GM10248 (cell line): ENCODE results near the gene OSBPL6.
A peak's percentile ranks its signal among the peaks of the same experiment; 100 is the strongest.

Experiments used
- CTCF ChIA-PET: fragments of 300-600 bp; sonication (Branson Sonifier 250); formaldehyde crosslinking; extraction: SDS; loops from one replicate; lab custom pipeline; 2021; ENCODE audit warnings: antibody characterized with exemption; lab: Yijun Ruan, JAX
- POLR2A ChIA-PET: fragments of 350-650 bp; sonication (Branson Sonifier 250); formaldehyde crosslinking; extraction: SDS; loops from one replicate; lab custom pipeline; 2020; ENCODE audit warnings: antibody characterized with exemption; lab: Yijun Ruan, JAX
- DNase-seq: peaks from one replicate; pipeline ENCODE4 v3.0.0; 2012; ENCODE audit errors: extremely low spot score
- TF ChIP-seq, protein P1 (sequence below): IDR thresholded peaks from 2 replicates; pipeline ENCODE4 v1.5.1; 2012; ENCODE audit warnings: mild to moderate bottlenecking, low read depth; ENCODE audit errors: extremely low read depth, missing control alignments, control extremely low read depth

Gene OSBPL6

DNA sequence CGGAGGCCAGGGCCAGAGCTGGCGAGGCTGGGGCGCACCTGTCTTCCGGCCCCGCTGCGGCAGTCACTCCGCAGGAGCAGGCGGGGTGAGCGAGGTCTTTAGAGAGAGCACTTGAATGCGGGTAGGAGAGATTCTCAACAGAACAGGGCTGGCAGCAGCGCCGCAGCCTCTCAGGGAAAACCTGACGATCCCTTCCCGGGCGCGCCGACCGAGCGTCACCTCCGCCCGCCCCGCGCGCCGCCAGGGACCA lies 256.1 kb downstream of the OSBPL6 start:
- DNase-seq: no peak
- POLR2A ChIA-PET: interaction anchor here (0.6 to 1.0 kb wide), 2 partner anchors 45 to 316 kb away, joined by 3 read pairs; no protein-coding TSS in a partner anchor
- CTCF ChIA-PET: interaction anchor here (0.9 to 3.5 kb wide), 11 partner anchors 11 to 144 kb away, joined by 3 to 18 read pairs (median 3); no protein-coding TSS in a partner anchor
- TF ChIP-seq, protein P1, sequence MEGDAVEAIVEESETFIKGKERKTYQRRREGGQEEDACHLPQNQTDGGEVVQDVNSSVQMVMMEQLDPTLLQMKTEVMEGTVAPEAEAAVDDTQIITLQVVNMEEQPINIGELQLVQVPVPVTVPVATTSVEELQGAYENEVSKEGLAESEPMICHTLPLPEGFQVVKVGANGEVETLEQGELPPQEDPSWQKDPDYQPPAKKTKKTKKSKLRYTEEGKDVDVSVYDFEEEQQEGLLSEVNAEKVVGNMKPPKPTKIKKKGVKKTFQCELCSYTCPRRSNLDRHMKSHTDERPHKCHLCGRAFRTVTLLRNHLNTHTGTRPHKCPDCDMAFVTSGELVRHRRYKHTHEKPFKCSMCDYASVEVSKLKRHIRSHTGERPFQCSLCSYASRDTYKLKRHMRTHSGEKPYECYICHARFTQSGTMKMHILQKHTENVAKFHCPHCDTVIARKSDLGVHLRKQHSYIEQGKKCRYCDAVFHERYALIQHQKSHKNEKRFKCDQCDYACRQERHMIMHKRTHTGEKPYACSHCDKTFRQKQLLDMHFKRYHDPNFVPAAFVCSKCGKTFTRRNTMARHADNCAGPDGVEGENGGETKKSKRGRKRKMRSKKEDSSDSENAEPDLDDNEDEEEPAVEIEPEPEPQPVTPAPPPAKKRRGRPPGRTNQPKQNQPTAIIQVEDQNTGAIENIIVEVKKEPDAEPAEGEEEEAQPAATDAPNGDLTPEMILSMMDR: no peak

DNA sequence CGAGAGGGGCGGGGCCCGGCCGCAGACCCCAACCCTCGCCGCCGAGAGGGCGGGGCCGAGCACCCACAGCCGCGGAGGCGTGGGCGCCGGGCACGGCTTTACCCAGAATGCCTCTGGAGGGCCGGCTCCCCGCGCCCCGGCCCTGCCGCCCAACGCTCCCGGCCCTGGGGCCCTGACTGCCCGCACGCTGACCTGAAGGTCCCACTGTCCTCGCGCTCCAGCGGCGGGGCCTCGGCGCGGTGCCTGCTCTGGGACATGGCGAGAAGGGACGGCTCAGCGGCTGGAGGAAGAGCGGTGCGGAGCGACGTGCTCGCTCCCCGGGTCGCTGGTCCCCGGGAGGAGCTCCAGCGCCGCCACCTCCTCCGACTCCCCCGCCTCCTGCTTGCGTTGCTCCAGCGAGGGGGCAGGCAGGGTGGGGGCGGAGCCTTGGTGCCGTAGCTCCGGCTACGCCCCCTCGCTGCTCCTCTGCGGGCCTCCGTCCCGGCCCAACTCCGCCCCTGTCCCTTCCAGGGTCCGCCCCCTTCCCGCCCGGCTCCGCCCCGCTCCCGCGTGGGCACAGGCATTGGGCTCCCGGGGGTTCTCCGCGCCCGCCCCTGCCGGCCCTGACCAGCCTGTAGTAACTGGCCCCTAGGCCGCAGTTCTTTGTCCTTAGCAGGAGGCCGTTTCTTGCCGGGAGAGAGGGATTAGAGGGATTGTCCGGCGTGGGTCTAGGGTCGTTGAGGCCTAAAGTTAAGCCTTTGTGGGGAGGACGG lies 256.6 kb downstream of the OSBPL6 start, which contains the start of the genes PJVK and PRKRA:
Gene PJVK, plus strand, starts transcription at position 605 of the 752 bp plus-strand sequence. CDS start 2,032 bp downstream, outside the sequence.
Gene PRKRA, minus strand, starts transcription at position 402 of the 752 bp plus-strand sequence. Its CDS starts 145 bp downstream, at position 257.
- peak; percentile 98 for DNase-seq
- ChIA-PET POLR2A (interaction anchor here (0.5 to 0.7 kb wide), 4 partner anchors 32 to 315 kb away, joined by 3 to 4 read pairs (median 3); no protein-coding TSS in a partner anchor), CTCF (interaction anchor here (0.7 to 3.5 kb wide), 10 partner anchors 11 to 145 kb away, joined by 3 to 18 read pairs (median 4); no protein-coding TSS in a partner anchor)
- TF ChIP-seq, protein P1: no peak

DNA sequence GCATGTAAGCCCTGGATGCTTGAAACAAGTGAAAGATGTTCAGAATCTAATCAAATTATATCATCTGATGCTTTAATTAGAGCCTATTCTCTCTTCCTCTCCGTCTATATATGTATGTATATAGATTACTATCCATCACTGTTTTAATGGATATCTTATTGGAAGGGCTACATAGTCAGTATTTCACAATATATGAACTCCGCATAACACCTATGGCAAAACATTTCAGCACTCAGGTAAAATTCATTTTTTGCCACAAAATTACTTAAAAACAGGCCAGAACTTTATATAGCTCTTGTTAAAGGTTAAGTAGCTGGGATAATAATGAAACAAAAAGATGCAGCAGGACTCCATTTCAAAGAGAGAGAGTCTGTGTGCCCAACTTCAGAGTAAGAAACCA lies 258.0 kb downstream of the OSBPL6 start:
- ChIA-PET CTCF (interaction anchor here (0.9 to 1.3 kb wide), 3 partner anchors 10 to 38 kb away, joined by 3 read pairs; no protein-coding TSS in a partner anchor), POLR2A (no interaction called here)
- TF ChIP-seq, protein P1: no peak
- no peak for DNase-seq
